Upper lobe of left lung (tissue), 4 donors: ENCODE results near the gene DHRS1.

Experiments used
- CTCF ChIP-seq, 6 experiments: fragments of 450-650 bp in 4 of 6; fragments of 200-600 bp in 2 of 6; sonication (generic) in 2 of 6; IDR thresholded peaks; one replicate each; pipeline ENCODE4 v1.5.1; 2016 to 2019; ENCODE audit warnings: antibody characterized with exemption in 6 of 6
- POLR2A ChIP-seq, 4 donors: fragments of 450-650 bp; IDR thresholded peaks; one replicate each; pipeline ENCODE4 v1.5.1; 2016 to 2017; ENCODE audit warnings: antibody characterized with exemption in 4 of 4, mild to moderate bottlenecking in 2 of 4
- POLR2AphosphoS5 ChIP-seq, 2 donors: sonication (generic); formaldehyde crosslinking; IDR thresholded peaks; one replicate each; pipeline ENCODE4 v1.5.1; 2017; ENCODE audit warnings: antibody characterized with exemption in 2 of 2

GRCh38 chr14:24241829-24242443 is 57.6 kb downstream of the DHRS1 start:
- no peak for TF ChIP-seq POLR2AphosphoS5 (IDR thresholded peaks at IDR 0.05)
- peak; percentile 57 to 90 (median 88) for TF ChIP-seq CTCF (IDR thresholded peaks at IDR 0.05)
- TF ChIP-seq POLR2A (IDR thresholded peaks at IDR 0.05): no peak
